ENCODE results near the gene PPP1R15B. TPM values are rescaled to one million over a fixed set of nuclear protein-coding genes. Genes with fewer than 3 reads are reported as not detected.

PPP1R15B gene
- total and polyA plus RNA-seq, 10 of the 15 experiments (the other 5 are each of a cell fraction or from before 2014, with no cell fraction given) = 13.9 to 38.1 (median 26.5) TPM

DNA sequence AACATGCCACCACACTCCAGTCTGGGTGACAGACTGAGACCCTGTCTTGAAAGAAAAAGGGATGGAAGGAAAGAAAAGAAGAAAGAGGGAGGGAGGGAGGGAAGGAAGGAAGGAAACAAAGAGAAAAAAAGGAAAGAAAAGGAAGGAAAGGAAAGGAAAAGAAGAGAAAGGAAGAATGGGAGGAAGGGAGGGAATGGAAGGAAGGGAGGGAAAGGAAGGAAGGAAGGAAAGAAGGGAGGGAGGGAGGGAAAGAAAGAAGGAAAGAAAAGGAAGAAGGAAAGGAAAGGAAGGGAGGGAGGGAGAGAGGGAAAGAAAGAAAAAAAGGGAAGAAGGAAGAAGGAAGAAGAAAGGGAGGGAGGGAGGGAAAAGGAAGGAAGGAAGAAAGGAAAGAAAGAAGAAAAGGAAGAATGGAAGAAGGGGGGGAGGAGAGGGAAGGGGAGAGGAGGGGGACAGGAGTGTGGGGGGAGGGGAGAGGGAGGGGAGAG lies 5.0 kb upstream of the PPP1R15B start (continued):
- TF ChIP-seq, protein P1, sequence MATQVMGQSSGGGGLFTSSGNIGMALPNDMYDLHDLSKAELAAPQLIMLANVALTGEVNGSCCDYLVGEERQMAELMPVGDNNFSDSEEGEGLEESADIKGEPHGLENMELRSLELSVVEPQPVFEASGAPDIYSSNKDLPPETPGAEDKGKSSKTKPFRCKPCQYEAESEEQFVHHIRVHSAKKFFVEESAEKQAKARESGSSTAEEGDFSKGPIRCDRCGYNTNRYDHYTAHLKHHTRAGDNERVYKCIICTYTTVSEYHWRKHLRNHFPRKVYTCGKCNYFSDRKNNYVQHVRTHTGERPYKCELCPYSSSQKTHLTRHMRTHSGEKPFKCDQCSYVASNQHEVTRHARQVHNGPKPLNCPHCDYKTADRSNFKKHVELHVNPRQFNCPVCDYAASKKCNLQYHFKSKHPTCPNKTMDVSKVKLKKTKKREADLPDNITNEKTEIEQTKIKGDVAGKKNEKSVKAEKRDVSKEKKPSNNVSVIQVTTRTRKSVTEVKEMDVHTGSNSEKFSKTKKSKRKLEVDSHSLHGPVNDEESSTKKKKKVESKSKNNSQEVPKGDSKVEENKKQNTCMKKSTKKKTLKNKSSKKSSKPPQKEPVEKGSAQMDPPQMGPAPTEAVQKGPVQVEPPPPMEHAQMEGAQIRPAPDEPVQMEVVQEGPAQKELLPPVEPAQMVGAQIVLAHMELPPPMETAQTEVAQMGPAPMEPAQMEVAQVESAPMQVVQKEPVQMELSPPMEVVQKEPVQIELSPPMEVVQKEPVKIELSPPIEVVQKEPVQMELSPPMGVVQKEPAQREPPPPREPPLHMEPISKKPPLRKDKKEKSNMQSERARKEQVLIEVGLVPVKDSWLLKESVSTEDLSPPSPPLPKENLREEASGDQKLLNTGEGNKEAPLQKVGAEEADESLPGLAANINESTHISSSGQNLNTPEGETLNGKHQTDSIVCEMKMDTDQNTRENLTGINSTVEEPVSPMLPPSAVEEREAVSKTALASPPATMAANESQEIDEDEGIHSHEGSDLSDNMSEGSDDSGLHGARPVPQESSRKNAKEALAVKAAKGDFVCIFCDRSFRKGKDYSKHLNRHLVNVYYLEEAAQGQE (IDR thresholded peaks at IDR 0.05; ENCODE audit: low read depth, low read length) = no peak

DNA sequence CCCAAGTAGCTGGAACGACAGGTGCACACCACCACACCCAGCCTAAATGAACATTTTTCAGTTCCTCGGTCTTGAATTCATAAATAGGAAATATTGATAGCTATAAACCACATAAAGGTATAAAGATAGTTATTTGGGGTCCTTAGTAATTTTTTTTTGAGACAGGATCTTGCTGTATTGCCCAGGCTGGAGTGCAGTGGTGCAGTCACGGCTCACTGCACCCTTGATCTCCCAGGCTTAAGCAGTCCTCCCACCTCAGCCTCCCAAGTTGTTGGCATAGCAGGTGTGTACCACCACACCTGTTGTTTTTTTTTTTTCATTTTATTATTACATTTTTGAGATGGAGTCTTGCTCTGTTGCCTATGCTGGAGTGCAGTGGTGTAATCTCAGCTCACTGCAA lies 3.7 kb upstream of the PPP1R15B start:
- 93% methylated on average over 3 of the region's 3 CpGs for WGBS (ENCODE audit: insufficient coverage, insufficient replicate concordance, low lambda C conversion rate, missing lambda C conversion rate)
- BruUV-seq (replicated peaks) = no TSS peak
- ATAC-seq (no peak), FAIRE-seq (no peak), DNase-seq (ENCODE audit: low read depth, low spot score) (no peak)
- ChIA-PET POLR2A (interaction anchor here (2.1 kb wide), 1 partner anchor 10 kb away, joined by 4 read pairs; no protein-coding TSS in a partner anchor), SMC1A (ENCODE audit: uncharacterized antibody, unreplicated experiment) (interaction anchor here (2.2 kb wide), 1 partner anchor 16 kb away, joined by 7 read pairs; no protein-coding TSS in a partner anchor), CTCF (interaction anchor here (1.2 to 2.9 kb wide), 4 partner anchors 16 to 88 kb away, joined by 3 to 21 read pairs (median 14); no protein-coding TSS in a partner anchor), RAD21 (ENCODE audit: unreplicated experiment) (interaction anchor here (1.1 to 1.5 kb wide), 2 partner anchors 16 to 31 kb away, joined by 4 to 6 read pairs; no protein-coding TSS in a partner anchor)
- Histone ChIP-seq H3K27me3 (replicated peaks in 1 of 2; ENCODE audit: control insufficient read depth in 2 of 2, insufficient read depth in 2 of 2, low read length in 1 of 2) (no peaks in the 10 kb centered on the region), H3K4me3 (no peak overlapping the region), H3K4me1 (ENCODE audit: control insufficient read depth, insufficient read depth, low read length) (peaks cover 7% of the 10 kb centered on the region; the same call in 1 of the 2 replicates), H3K36me3 (ENCODE audit: control insufficient read depth in 2 of 2, insufficient read depth in 2 of 2, low read length in 1 of 2) (no peaks in the 10 kb centered on the region), H3K9me3 (replicated peaks; ENCODE audit: control insufficient read depth, insufficient read depth, low read length) (no peaks in the 10 kb centered on the region), H4K20me1 (ENCODE audit: control insufficient read depth, insufficient read depth) (peaks cover 2% of the 10 kb centered on the region), H3K27ac (ENCODE audit: control insufficient read depth, insufficient read depth) (no peak overlapping the region), H3K79me2 (ENCODE audit: control insufficient read depth, insufficient read depth, low read length) (peaks cover 15% of the 10 kb centered on the region), H3K4me2 (ENCODE audit: control insufficient read depth, insufficient read depth) (no peak overlapping the region), H2AFZ (ENCODE audit: control insufficient read depth, low read depth, low read length) (no peak overlapping the region), H3K9ac (ENCODE audit: control insufficient read depth, insufficient read depth, low read length) (no peak overlapping the region)
- intact Hi-C loops (cut with micrococcal nuclease; ENCODE audit: unreplicated experiment) (no loop called here), in situ Hi-C loops (cut with MboI) (no loop called here)
- TF ChIP-seq, protein P2, sequence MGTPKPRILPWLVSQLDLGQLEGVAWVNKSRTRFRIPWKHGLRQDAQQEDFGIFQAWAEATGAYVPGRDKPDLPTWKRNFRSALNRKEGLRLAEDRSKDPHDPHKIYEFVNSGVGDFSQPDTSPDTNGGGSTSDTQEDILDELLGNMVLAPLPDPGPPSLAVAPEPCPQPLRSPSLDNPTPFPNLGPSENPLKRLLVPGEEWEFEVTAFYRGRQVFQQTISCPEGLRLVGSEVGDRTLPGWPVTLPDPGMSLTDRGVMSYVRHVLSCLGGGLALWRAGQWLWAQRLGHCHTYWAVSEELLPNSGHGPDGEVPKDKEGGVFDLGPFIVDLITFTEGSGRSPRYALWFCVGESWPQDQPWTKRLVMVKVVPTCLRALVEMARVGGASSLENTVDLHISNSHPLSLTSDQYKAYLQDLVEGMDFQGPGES (IDR thresholded peaks at IDR 0.05) = no peak
- TF ChIP-seq MTA2 (IDR thresholded peaks at IDR 0.05; ENCODE audit: low read depth) = no peak
- TF ChIP-seq PAX5 (IDR thresholded peaks at IDR 0.05; ENCODE audit: borderline replicate concordance, low read depth, low read length) = no peak
- TF ChIP-seq NR2C1 (IDR thresholded peaks at IDR 0.05) = no peak
- TF ChIP-seq SUZ12 (IDR thresholded peaks at IDR 0.05; ENCODE audit: unreplicated experiment) = no peak
- TF ChIP-seq CHD4 (IDR thresholded peaks at IDR 0.05) = no peak
- no peak for TF ChIP-seq RAD21 (IDR thresholded peaks at IDR 0.05; ENCODE audit: insufficient read depth, low read depth, low read length)
- no peak for TF ChIP-seq JUND (IDR thresholded peaks at IDR 0.05; ENCODE audit: low read depth, low read length)
- no peak for TF ChIP-seq IKZF1 (conservative IDR thresholded peaks at IDR 0.05)
- no peak for TF ChIP-seq ZBED1 (IDR thresholded peaks at IDR 0.05; ENCODE audit: borderline replicate concordance)
- no peak for TF ChIP-seq ZZZ3 (IDR thresholded peaks at IDR 0.05; ENCODE audit: control insufficient read depth, insufficient read length, low read depth)
- TF ChIP-seq, protein P3, sequence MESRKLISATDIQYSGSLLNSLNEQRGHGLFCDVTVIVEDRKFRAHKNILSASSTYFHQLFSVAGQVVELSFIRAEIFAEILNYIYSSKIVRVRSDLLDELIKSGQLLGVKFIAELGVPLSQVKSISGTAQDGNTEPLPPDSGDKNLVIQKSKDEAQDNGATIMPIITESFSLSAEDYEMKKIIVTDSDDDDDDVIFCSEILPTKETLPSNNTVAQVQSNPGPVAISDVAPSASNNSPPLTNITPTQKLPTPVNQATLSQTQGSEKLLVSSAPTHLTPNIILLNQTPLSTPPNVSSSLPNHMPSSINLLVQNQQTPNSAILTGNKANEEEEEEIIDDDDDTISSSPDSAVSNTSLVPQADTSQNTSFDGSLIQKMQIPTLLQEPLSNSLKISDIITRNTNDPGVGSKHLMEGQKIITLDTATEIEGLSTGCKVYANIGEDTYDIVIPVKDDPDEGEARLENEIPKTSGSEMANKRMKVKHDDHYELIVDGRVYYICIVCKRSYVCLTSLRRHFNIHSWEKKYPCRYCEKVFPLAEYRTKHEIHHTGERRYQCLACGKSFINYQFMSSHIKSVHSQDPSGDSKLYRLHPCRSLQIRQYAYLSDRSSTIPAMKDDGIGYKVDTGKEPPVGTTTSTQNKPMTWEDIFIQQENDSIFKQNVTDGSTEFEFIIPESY (IDR thresholded peaks at IDR 0.05) = no peak

Measured in GM12878 (cell line).